Measurements from ENCODE around the gene LMO1.

Gene LMO1

DNA sequence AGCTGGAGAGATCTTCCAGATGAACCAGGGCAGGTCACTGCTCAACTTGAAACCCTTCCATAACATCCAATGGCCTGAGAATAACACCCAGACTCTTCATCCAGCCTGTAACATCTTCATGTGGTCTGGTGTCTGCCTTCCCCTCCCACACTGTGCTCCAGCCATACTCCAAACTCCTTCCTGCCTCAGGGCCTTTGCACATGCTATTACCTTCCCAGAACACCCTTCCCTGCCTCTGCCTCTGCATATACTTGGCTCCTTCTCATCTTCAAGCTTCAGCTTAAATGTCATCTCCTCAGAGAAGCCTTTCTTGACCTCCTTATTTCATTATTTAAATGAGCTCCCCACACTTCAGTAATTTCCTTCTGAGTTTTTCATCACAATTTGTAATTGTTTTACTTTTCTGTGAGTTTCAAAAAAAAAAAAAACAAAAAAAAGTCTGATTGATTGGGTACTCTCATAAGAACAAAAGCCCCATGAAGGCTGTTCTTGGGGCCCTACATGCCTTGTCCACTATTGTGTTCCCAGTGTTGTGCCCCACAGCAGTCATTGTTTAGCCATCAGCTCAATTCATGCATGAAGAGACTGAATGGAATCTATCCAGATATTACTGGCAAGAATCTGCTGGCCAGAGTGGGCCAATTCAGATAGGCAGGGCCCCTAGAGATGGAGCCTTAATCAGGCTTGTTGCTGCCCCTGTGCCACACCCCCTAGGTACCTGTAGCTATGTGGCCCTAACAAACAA is 22.1 kb downstream of the LMO1 start:
- DNase-seq: no peak

DNA sequence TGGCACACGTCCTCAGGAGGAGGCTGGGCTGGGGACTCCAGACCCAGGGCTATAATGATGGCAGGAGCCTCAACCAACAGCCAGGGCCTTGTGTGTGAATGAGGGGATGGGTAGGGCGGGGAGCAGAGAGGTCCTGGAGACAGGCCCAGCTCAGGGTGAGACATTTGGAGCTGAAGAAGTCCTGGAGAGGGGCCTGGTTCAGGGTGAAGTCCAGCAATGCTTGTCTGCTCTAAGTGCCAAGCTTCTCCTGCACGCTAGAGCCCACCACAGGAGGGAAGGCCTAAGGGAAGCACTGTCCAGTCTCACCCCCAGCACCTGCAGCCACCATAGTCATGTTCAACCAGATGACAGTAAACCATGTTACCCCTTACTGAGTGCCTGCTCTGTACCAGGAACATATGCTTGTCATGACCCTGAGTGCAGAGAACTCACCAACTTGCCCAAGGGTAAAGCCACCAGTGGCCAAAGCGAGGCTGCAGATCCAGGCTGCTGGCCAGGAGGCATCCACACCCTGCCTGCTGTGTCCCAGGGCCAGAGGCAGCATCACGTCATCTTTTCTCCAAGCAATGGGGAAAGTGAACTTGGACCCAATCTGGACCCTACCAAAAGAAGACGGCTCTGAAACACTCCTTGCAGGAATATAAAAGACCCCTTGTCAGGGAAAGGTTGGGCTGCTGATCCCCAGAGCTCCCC is 24.0 kb downstream of the LMO1 start:
- no peak for DNase-seq

DNA sequence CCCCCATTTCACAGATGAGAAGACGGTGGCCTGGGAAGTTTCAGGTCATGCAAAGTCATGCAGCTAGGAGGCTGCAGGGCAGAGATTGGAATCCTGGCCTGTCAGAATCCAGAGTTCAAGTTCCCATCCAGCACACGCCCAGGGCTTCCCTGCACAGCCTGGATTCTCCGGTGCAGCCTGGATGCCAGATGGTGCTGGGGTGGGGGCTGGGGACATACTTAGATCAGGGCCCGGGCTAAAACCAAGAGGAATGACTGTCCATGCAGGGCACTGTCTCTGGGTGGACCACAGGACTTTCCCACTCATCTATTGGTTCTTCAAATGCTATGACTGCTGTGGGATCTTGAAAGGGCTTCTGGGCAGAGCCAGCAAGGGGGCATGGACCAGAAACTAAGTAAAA is 24.6 kb downstream of the LMO1 start:
- no peak for DNase-seq

DNA sequence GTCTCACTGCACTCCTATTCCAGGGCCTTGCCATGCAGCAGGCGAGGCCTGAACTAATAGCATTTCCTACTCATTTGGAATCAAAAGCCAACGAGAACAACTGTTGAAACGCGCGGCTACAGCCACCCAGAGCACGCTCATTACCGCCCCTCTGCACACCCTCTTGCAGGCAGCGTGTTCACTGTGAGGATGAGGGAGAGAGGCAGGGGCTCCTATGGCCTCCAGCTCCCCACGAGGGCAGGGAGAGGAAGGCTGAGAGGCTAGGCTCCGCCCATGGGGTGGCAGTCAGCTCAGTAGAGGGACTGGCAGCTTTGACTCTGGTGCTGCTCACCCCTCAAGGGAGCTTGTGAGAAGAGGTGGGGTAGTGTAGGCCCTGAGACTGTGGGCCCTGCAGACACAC is 26.2 kb downstream of the LMO1 start:
- DNase-seq: no peak

DNA sequence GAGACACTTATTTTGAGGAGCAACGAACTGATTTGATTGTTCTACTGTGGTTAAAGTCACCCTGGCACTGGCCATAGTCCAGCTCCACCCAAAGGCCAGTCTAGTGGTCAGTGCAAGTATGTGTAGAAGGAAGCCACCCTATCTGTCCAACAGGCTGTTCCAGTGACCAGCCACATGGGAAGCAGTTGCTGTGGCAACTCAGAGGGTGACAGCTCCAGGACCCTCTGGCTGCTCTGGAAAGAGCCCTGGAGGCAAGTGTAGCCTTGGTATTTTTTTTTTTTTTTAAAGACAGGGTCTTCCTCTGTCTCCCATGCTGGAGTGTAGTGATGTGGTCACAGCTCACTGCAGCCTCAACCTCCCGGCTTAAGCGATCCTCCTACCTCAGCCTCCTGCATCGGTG is 27.8 kb downstream of the LMO1 start:
- no peak for DNase-seq

DNA sequence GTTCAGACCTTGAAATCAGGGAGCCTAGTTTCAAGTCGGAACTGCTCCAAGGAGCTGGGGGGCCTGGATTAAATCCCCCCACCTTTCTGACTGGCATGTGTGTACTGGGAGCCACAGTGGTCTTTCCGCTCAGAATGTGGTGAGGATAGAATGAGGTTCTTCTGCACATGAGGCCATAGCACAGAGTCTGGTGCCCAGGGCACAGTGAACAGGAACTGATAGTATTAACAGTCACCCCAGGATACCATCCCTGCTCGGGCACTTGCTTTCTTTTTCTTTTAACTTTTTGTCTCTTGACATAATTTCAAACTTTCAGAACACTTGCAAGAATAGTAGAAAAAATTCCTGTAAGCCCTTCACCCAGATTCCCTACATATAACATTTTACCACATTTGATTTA is 28.8 kb downstream of the LMO1 start:
- no peak for DNase-seq

DNA sequence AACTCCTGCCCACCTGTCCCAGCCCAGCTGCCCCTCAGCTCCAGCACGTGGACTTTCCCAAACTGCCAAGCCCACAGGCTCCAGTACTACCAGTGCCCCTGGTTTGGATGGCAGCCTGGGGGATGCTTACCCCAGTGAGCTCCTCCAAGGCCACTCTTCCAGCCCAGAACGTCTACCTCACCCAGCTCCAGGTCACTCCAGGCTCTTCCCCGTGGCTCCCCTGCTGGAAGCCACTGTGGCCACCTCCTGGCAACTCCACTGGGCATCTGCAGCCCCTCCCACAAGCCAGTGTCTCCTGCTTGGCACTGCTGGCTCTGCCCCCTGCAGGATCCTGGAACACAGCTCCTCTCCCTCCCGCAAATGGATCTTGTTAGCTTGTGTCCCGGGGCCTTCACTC is 29.3 kb downstream of the LMO1 start:
- DNase-seq: no peak

DNA sequence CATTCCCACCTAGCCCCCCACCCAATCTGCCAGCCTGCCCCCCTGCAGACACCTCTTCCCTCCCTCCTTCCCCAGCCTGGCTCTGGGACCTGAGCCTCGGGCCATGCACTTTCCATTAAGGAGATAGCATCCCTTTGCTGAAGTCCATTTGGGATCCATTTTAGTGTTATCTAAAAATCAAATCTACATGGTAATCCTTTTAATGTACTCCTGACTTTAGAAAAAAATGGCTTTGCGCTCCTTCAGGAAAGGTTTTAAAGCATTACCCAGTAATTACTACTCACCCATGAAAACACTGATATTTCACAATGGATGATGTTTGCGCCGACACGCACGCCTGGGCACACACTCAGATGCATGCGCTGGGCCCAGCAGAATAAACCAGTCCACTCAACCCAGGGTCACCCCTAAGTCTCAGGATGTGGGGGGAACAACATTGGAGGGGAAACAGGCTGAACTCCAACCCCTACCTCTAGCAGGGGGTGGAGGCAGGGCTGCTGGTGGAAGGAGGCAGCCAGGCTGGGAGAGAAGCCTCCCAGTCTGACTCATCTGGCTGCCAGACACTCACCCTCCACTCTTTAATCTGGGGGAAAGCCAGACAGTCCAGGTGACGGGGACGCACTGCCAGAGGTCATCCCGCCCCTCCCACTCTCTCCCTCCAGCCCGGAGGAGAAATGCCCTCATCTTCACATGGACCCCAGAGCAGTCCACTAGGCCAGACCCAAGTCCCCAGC is 29.8 kb downstream of the LMO1 start:
- DNase-seq: no peak

DNA sequence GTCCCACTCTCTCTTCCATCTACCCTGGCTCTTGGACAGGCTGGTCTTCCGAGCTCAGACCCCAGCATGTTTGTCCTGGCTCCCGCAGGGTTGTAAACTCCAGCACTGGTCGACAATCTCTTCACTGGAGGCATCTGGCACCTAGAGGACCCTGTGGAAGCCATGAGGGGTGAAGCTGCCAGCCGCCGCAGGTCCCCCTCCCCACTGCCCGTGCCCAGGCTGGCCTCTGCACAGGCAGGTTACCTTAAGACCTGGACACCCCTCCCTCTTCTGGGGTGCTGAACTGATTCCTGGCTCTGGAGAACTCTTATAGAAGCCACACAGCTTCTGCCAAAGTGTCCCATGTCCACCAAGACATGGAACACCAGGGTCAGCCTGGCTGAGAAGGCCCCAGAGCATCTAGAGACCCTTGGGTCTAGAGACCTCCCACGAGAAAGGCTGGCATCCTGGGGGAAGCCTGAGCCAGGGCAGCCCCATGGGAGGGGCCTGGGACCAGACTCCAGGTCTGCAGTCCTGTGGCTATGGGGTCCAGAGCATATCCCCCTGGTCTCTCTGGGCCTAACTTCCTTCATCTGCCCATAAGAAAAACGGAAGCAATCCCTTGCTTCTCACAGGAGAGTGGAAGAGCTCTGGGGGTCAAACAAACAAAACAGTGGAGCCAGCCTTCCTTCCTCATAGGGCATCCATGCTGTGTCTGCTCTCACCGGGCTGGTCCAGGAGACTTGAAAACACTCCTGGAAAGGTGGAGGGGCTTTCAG is 30.6 kb downstream of the LMO1 start:
- no peak for DNase-seq

DNA sequence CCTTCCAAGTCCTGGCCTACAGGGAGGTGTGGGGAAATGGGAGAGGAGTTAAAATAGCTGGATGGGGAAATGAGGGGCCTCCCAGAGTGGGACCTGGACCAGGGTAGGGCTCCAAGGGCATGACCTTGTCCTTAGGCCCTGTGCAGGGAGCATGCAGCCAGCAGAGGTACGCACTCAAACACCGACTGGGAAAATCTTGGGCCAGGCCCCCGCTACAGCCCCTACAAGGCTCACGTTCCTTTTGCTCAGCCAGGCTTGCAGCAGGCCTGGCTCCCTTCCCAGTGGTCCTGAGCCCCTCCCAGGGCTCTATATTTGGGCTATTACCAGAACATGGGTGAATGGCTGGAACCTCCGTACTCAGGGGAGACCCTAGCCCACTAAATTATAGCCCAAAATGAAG is 31.3 kb downstream of the LMO1 start:
- no peak for DNase-seq

DNA sequence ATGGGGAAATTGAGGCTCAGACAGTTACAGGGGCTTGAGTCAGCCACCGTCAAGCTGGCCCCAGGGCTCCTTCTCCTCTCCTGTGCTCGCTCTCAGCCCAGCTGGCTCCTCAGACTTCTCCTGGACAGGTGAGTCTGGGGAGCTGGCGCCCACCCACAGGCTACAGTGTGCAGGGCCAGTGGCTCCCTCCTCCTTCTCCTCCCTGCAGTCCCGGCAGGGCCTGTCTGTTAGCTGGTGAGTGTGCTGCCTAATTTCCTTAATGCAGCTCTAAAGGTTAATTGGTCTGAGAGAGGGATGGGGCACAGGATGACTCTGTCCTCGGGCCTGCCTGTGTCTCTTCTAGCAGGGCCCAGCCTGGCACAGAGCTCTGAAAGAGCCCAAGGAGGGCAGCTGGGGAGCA is 31.7 kb downstream of the LMO1 start:
- no peak for DNase-seq

DNA sequence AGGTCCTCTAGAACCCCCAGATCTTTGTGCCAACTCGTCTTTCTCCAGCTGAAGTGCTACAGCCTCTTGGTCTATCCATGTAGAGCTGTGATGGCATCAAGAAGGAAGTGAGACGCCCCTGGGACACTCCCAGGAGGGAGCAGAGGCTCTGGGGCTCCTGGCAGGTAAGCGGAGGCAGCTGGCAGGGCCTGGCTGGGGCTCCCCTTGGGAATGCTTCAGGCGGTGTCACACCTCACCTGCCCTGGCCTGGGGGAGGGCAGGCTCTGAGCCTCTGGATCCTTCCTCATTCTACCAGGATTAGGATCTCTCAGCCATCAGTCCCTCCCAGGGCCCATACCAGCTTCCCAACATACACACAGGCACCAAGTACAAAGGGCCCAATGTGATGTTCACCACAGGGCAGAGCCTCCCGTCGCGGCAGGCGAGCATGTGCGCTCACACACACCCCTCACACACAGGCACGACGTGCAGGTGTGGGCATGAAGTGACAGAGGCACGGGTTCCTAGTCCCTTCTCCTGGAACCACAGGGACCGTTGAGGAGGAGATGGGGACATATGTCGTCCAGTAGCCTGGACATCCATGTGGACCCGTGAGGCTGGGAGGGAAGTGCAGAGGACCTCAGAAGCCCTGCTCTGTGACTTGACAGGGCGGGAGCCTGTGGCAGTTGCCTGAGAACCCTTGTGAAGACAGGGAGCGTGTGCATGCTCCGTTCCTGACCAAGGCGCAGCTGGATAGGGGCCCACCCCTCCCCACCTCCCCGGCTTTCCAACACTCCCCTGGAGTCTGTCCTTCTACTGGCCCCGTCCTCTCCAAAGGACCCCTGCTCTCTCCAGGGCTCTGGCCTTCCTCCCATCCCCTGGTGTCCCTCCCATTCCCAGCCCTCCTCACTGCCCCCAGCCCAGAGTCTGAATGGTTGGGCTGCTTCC is 32.5 kb downstream of the LMO1 start:
- DNase-seq: no peak

DNA sequence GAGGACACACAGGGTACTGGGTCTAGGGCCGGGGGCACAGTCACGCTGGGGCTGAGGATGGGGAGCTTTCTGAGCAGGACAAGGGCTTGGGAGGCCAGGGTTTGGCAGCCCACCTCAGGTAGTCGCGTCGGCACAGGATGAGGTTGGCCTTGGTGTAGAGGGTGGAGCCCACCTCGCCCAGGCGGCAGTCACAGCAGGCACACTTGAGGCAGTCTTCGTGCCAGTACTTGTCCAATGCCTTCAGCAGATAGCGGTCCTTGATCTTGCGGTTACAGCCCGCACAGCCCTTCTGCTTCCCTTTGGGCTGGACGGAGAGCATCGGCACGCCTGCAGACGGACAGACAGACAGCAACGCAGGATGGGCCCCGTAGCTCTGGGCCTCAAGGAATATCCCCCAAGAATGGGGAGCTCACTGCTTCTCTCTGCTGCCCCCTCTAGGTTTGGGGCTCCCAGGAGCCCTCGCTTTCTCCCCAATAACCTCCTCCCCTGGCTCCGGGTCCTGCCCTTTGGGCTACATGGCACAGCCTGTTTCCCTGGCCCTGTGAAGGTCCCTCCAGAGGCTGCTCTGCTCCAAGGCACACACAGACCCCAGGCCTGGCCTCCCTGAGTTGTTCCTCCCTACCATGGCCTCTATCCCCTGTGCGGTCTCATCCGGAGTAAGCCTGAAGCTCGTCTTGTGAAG is 33.4 kb downstream of the LMO1 start:
- no peak for DNase-seq

DNA sequence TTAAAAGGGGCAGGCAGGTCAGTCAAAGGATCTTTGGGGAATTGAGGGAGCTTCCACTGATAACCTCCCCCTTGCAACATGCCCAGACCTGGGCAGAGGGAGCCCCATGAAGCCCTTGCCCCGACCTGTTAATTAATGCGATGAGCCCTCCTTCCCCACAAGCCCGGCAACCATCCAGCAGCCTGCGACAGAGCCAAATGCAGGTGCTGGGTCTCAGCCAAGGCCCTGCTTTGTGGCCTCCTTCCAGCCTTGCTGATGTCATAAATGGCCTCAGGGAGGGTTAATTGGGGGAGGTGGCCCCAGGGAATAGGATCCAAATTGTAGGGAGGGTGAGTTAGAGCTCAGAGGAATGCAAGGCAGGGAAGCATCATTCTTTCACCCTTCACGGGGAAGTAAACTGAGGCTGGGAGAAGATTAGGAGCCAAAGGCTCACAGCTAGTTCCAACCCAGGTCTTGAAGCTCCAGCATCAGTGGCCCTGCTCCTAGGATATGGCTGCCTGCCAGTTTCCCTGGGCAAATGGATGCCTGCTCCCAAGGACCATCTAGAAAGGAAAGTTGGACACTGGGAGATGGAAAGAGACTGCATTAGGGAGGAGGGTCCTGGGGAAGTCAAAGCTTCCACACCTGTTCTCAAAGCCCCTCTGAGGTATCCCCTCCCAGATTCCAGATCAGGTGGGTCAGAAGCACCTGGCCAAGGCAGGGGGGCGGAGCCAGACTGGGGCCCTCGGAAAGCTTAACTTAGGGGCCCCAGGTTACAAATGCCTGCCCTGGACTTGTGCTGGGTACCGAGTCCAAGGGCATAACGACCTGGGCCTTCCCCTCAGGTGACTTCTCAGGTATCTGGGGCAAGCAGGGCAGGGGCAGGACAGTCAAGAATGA is 34.1 kb downstream of the LMO1 start:
- DNase-seq: no peak

DNA sequence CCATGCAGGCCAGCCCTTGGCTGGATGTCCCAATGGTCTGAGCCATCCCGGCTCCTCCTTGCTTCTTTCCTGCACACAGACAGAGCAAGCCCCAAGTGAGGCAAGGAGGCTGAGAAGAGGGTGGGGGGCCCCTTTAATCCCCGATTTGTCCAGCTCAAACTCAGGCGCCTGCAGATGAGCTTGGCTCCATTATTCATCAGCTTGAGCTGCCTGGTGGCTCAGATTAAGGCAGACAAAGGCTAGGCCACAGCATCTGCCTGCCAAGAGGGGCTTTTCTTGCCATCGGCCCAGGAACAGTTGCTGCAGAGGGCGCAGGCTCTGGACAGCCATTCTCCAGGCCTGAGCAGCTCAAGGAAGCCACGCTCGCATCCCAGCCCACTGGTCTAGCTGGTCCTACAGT is 35.4 kb downstream of the LMO1 start:
- DNase-seq: no peak

DNA sequence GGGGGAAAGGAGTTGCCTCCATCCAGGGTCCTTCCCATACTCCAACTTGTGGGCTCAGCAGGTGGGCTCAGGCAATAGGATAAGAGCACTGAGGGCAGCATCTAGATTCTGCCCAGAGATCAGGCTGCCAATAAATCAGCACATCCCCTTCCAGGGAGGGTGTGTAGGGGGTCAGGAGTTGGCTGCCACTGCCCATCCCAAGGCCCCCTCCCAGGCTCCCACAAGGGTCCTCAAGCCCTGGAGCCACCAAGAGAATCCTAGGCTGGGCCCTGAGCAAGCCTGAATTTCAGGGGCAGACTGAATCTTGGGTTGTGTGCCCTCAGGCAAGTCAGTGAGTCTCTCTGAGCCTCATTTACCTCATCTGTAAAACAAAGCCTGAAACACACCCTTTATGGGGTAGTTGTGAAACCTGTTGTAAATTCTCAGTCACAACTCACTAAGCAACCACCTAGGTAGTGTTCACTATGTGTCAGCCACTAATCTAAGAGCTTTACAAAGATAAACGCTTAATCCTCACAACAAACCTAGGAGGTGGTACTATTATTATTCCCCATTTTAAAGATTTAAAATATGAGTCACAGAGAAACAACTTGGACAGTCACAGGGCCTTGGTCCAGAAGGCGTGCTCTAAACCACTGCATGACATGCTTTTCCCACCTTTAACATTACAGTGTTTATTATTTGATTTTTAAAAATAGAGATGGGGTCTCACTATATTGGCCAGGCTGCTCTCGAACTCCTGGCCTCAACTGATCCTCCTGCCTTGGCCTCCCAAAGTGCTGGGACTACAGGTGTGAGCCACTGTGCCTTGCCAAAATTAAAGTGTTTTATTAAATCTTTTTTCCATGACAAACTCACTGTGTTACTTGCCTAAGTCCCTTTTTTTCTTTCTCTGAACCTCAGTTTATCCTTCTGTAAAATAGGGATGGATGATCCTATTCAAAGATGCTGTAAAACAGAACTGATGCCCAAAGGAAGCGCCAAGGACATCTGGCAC is 36.2 kb downstream of the LMO1 start:
- no peak for DNase-seq

DNA sequence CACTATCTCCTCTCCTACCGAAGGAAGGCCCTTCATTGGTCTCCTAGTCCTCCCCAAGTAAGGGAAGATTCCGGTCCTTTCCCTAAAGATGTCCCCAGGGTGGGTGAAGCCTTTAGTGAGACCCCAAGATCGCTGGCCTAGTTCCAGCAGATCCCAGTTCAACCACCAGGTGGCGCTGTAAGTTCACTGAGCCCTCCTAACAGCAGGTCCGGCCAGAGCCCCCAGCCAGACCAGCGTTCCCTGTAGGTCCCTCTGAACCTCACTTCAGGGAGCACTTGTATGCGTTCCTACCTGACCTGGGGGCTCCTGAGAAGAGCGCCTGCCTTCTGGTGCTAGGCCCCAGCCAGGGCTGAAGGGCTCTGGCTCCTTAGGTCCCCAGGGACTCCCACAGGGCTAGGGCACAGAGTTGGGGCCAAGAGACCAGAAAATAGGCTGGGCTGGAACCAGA is 38.1 kb downstream of the LMO1 start:
- DNase-seq: no peak

DNA sequence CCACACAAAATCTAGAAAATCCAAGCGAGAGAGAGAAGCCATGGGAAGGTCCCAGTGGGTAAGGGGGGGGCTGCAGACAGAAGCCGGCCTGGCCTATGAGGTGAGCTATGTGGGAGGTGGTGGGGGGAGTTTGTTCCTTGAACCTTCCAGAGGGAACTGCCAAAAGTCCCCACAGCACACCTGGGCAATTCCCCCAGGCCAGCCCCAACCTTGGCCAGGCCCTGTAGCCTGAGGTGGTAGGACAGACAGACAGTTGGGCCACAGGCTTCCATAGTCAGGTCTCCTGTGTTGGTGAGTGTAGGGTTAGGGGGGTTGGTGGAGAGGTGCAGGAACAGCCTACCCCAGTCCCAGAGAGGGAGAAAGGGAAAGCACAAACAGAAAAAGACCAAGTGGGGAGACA is 39.0 kb downstream of the LMO1 start:
- no peak for DNase-seq

DNA sequence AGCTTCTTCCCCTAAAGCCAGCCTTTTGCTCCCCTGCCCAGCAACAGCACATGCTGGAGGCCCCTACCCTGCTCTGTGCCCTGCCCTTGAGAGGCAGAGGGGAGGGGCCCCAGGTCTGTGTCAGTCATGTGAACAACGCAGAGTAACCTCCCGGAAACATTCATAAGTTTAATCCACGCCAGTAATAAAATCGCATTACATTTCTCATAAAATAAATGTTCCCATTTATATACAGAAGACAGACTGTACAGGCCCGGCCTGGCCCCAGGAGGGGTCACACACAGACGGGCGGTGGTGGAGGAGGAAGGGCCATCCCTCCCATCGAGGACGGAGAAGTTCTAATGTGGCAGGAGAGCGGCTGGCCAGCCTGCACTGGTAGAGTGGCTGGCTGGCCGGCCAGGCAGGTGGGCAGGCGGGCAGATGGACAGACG is 39.5 kb downstream of the LMO1 start:
- no peak for DNase-seq
